Subcutaneous adipose tissue (tissue), 4 donors: Measurements from ENCODE around the gene EPAS1. TPM values are rescaled to one million over a fixed set of nuclear protein-coding genes. Genes with fewer than 3 reads are reported as not detected.

ENCODE experiments used
- total RNA-seq, 4 donors: library from RNA; depleted of rRNA; stranded (reverse); fragments of >200 nt; gene quantifications; one replicate each; pipeline ENCODE4 v1.1.0, GENCODE V29; 2016
- TF ChIP-seq, protein P1 (sequence below): fragments of 450-650 bp; IDR thresholded peaks from one replicate; pipeline ENCODE4 v1.5.1; 2016; ENCODE audit warnings: low read depth, mild to moderate bottlenecking, control low read depth, antibody characterized with exemption, moderate library complexity

Gene EPAS1
- total RNA-seq, 4 donors from 2014 or later, result 168 to 1,000 (median 337) TPM

DNA sequence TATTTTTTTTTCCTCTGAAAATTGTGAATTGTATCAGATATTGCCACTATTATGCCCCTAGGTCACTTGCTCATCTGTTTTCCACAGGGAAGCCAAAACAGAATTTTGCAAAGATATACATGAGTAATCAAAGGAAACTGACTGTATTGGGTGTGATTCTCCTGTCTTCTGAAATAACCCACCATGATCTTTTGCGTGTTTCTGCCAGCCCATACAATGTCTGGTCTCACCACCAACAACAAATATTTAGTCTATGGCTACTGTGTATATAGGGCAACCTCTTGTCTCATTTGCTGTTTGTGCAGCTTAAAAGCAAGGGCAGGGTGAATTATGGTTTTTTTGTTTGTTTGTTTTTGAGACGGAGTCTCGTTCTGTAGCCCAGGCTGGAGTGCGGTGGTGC is 26.5 kb downstream of the EPAS1 start:
- TF ChIP-seq, protein P1, sequence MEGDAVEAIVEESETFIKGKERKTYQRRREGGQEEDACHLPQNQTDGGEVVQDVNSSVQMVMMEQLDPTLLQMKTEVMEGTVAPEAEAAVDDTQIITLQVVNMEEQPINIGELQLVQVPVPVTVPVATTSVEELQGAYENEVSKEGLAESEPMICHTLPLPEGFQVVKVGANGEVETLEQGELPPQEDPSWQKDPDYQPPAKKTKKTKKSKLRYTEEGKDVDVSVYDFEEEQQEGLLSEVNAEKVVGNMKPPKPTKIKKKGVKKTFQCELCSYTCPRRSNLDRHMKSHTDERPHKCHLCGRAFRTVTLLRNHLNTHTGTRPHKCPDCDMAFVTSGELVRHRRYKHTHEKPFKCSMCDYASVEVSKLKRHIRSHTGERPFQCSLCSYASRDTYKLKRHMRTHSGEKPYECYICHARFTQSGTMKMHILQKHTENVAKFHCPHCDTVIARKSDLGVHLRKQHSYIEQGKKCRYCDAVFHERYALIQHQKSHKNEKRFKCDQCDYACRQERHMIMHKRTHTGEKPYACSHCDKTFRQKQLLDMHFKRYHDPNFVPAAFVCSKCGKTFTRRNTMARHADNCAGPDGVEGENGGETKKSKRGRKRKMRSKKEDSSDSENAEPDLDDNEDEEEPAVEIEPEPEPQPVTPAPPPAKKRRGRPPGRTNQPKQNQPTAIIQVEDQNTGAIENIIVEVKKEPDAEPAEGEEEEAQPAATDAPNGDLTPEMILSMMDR, result no peak

DNA sequence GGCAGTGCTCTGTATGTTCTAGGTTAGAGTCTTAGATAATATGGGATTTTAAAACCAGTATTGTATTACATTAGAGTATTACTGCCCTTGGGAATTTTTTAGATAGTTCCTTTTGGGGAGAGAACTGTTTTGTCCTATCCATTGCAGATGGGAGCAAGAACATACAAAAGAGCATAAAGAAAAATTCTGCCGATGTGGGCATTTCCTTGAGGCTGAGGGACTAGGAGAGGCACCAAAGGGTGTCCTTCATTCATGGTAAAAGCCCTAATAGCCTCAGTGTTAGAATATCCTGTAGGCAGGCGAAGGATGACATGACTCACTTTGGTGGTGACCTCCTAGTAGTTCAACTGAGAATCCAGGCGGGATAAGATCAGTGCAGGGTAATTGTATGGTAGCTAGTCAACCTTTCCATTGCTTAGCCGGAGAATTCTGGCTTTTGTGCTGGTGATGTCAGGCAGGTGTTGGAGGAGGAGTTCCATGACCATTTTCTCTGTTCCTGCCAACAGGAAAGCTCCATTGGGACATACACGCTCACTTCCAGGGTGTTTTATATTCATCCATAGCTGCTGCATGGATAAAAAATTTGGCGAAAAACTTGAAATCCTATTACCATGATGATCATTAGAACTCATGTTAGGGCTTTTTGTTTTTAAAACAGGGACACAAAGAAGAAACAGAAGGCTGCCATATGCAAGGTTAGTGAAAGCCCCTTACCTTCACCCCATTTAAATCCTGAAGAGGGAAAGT is 28.1 kb downstream of the EPAS1 start:
- TF ChIP-seq, protein P1, result no peak

DNA sequence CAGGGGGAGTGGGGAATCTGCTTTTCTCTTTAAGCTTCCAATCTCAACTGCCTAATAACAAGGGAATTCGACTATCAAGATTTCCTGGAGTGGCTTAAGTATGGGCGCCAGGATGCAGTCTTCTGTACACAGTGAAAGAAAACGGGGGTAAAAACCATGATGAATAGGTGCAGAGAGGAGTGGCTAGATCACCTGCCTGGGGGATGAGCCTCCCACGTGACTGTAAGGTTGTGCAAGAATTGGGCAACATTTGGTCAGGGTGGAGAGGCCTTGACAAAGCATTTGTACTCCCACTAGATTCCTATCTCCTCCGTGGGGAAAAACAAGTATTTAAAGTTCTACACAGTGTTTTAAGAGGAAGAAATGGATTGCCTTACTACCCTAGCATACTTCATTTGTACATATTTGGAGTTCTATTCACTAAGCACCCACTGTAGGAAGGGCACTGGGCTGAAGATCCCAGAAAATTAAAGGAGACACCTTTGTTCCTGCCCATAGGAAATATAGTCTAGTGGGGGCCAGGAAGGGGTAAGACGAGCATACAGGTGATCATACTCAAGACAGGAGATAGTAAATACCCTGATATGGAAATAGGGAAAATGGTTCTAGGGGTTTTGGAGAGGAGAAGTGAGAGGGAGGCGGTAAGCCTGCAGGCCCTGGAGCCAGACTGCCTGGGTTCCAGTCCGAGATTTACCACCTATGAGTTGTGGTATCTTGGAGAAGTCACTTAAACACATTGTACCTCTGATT is 29.2 kb downstream of the EPAS1 start:
- TF ChIP-seq, protein P1, result no peak

DNA sequence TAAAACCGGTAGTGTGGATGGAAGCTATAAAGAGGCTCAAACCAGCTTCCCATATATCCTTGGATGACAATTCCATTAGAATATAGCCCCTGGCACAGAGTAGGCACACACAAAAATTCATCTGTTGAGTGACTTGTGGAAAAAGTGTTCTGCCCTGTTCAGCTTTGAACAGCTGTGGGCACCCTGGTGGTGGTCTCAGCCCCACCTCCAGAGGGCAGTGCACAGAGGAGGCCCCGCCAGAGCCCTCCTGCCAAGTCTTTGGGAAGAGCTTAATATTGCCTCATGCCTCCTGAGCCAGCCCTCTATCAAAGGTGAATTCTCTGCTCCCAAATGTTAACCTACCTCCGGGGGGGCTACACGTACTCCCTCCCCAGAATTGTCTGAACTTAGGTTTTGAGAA is 30.4 kb downstream of the EPAS1 start:
- TF ChIP-seq, protein P1, result no peak

DNA sequence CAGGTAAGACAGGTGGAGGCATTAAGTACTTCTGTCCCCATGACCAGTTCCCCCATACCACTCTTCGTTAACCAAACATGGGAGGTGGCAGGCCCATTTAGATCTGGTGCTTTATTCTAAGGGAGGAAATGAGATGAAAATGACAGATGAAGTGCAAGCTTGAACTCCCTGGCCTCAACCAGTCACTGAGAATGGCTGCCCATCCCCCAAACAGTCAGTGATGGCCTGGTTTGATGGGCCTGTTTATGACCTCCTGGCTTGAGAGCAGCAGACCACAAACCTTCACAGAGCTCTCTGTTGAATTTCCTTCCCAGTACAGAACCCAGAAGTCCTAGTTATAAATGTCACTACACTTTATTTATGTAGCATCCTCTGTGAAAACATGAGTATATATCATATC is 31.1 kb downstream of the EPAS1 start:
- TF ChIP-seq, protein P1, result no peak

DNA sequence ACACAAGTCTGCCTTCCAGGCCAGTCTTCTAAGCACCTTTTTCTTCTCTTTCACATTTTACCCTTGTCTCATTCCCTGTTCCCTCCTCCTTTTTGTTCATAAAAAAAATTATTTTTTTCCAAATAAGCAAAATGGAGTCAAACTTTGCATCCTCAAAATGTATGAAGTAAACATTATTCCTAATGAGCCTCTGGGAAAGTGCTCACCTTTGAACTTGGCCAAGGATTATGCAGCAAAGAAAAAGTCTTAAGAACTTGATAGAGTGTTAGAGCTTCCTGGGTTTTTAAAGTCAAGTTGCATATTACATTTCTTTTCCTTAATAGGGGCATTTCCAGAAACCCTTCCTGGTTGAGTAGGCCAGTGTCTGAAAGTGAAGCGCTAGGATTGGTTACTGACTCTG is 31.6 kb downstream of the EPAS1 start:
- TF ChIP-seq, protein P1, result no peak

DNA sequence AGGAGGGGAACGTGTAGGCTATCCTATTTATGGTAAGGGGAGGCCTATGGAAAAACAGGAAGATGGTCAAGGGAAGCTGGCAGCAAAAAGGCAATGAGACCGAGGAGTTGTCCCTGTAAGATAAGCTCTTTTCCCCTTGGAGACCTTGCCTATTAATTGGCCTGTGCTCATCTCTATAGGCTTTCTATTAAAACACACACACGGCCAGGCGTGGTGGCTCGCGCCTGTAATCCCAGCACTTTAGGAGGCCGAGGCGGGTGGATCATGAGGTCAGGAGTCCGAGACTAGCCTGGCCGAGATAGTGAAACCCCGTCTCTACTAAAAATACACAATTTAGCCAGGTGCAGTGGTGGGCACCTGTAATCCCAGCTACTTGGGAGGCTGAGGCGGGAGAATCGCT is 32.1 kb downstream of the EPAS1 start:
- TF ChIP-seq, protein P1, result no peak
